ENCODE results near the gene ZFYVE26.

DNA sequence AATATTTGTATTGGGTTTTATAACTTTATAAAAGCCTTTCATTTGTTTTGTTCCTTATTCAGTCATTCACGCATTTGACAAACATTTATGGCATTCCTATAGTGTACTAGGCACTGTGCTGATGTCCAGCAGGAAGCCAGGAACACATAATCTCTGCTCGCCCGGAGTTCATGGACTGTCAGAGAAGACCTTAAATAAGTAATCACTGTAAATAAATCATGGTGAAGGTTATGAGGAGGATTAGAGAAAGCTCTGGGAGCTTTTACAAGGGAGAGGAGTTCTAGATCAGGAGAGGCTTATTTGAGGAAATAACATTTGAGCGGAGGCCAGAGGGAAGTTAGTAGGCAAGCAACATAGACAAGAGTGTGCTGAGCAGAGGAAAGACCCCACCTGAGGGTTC is 119.4 kb downstream of the ZFYVE26 start:
- TF ChIP-seq GATA2 (IDR thresholded peaks at IDR 0.05; ENCODE audit: low read depth, low read length) = no peak
- TF ChIP-seq GATA3 (IDR thresholded peaks at IDR 0.05; ENCODE audit: low read depth, low read length) = no peak

All from SH-SY5Y (cell line).